ENCODE measurements around the gene THSD4.

The THSD4 gene

DNA sequence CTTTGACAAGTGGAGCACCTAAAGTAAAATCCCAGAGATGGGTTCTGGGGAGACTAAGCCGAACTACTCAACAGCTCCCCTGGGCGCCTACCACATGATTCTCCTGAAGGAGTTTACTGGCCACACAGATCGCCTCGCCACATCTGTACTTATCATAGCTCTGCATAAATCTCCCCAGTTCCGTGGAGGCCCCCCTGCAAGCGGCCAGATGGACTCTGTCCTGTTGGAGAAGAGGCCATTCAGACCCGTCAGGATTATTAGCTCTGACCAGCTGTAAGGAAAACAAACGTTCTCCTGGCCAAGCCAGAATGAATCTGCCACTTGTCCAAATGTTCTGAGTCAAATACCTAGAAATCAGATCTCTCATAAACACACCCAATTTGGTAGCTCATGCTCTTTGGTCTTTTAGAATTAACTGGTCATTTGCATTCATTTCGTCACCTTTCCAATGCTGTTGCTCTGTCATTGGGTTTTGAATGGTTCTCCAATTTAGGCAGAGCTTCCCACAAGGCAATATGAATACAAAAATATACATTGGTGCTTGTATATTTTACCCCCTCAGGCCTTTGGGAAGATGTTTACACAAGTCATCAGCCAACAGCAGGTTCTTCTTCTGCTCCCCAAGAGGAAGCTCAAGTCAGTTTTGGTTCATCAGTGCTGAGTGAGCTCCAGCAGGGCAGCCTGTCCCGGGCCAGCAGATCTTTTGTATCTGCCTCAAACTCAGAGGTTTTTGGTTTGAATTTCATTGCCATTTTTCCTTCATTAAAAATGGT is 124.5 kb downstream of the THSD4 start:
- no peak overlapping the region for H3K27ac ChIP-seq (ENCODE audit: low read length)
- no peaks in the 10 kb centered on the region for H3K36me3 ChIP-seq (replicated peaks; ENCODE audit: low read depth, low read length)
- no peak overlapping the region for H3K4me2 ChIP-seq (ENCODE audit: low read length)
- no peaks in the 10 kb centered on the region for H3K9me3 ChIP-seq (ENCODE audit: insufficient read depth, low read length)
- H3K79me2 ChIP-seq (ENCODE audit: low read length) = no peaks in the 10 kb centered on the region
- no peak overlapping the region for H3K4me3 ChIP-seq (ENCODE audit: low read length)
- no peak for TF ChIP-seq EZH2phosphoT487 (IDR thresholded peaks at IDR 0.05; ENCODE audit: low read depth)
- no peak for TF ChIP-seq CTCF (IDR thresholded peaks at IDR 0.05; ENCODE audit: low read depth, low read length)
- H2AFZ ChIP-seq (ENCODE audit: low read depth, low read length) = no peak overlapping the region
- no peaks in the 10 kb centered on the region for H3K4me1 ChIP-seq (ENCODE audit: low read length)
- H3K27me3 ChIP-seq (ENCODE audit: low read depth, low read length) = 0 out of 2 replicates have a peak, but pooled peaks cover 4% of the 10 kb centered on the region
- no peak overlapping the region for H3K9ac ChIP-seq (ENCODE audit: low read length)
- no peaks in the 10 kb centered on the region for H4K20me1 ChIP-seq (ENCODE audit: insufficient read depth, low read length)

- TF ChIP-seq CTCF (IDR thresholded peaks at IDR 0.05; ENCODE audit: low read depth, low read length) = no peak
- no peak for TF ChIP-seq EZH2phosphoT487 (IDR thresholded peaks at IDR 0.05; ENCODE audit: low read depth)
- 0 out of 2 replicates have a peak, but pooled peaks cover 4% of the 10 kb centered on the region for H3K27me3 ChIP-seq (ENCODE audit: low read depth, low read length)
- no peak overlapping the region for H3K4me3 ChIP-seq (ENCODE audit: low read length)
- no peak overlapping the region for H2AFZ ChIP-seq (ENCODE audit: low read depth, low read length)
- no peak overlapping the region for H3K9ac ChIP-seq (ENCODE audit: low read length)
- H4K20me1 ChIP-seq (ENCODE audit: insufficient read depth, low read length) = no peaks in the 10 kb centered on the region
- H3K27ac ChIP-seq (ENCODE audit: low read length) = no peak overlapping the region
- H3K9me3 ChIP-seq (ENCODE audit: insufficient read depth, low read length) = no peaks in the 10 kb centered on the region
- H3K4me1 ChIP-seq (ENCODE audit: low read length) = no peaks in the 10 kb centered on the region
- no peaks in the 10 kb centered on the region for H3K36me3 ChIP-seq (replicated peaks; ENCODE audit: low read depth, low read length)
- no peaks in the 10 kb centered on the region for H3K79me2 ChIP-seq (ENCODE audit: low read length)
- H3K4me2 ChIP-seq (ENCODE audit: low read length) = no peak overlapping the region
Observed at GRCh38 chr15:71242292-71242691, 127.0 kb downstream of the THSD4 start.

GRCh38 chr15:71244250-71244649 is 129.0 kb downstream of the THSD4 start:
- Histone ChIP-seq H3K27ac (ENCODE audit: low read length) (no peak overlapping the region), H2AFZ (ENCODE audit: low read depth, low read length) (no peak overlapping the region), H3K36me3 (replicated peaks; ENCODE audit: low read depth, low read length) (no peaks in the 10 kb centered on the region), H3K27me3 (ENCODE audit: low read depth, low read length) (0 out of 2 replicates have a peak, but pooled peaks cover 8% of the 10 kb centered on the region), H3K4me3 (ENCODE audit: low read length) (no peak overlapping the region), H4K20me1 (ENCODE audit: insufficient read depth, low read length) (no peaks in the 10 kb centered on the region), H3K9me3 (ENCODE audit: insufficient read depth, low read length) (no peaks in the 10 kb centered on the region), H3K4me2 (ENCODE audit: low read length) (no peak overlapping the region), H3K79me2 (ENCODE audit: low read length) (no peaks in the 10 kb centered on the region), H3K4me1 (ENCODE audit: low read length) (no peaks in the 10 kb centered on the region), H3K9ac (ENCODE audit: low read length) (no peak overlapping the region)
- TF ChIP-seq CTCF (IDR thresholded peaks at IDR 0.05; ENCODE audit: low read depth, low read length) = no peak
- no peak for TF ChIP-seq EZH2phosphoT487 (IDR thresholded peaks at IDR 0.05; ENCODE audit: low read depth)

- Histone ChIP-seq H3K36me3 (replicated peaks; ENCODE audit: low read depth, low read length) (no peaks in the 10 kb centered on the region), H2AFZ (ENCODE audit: low read depth, low read length) (no peak overlapping the region), H3K27ac (ENCODE audit: low read length) (no peak overlapping the region), H3K9ac (ENCODE audit: low read length) (no peak overlapping the region), H3K79me2 (ENCODE audit: low read length) (no peaks in the 10 kb centered on the region), H3K9me3 (ENCODE audit: insufficient read depth, low read length) (no peaks in the 10 kb centered on the region), H4K20me1 (ENCODE audit: insufficient read depth, low read length) (no peaks in the 10 kb centered on the region), H3K4me1 (ENCODE audit: low read length) (no peaks in the 10 kb centered on the region; the same call in 1 of the 2 replicates), H3K4me2 (ENCODE audit: low read length) (no peak overlapping the region), H3K27me3 (ENCODE audit: low read depth, low read length) (0 out of 2 replicates have a peak, but pooled peaks cover 5% of the 10 kb centered on the region), H3K4me3 (ENCODE audit: low read length) (no peak overlapping the region)
- TF ChIP-seq CTCF (IDR thresholded peaks at IDR 0.05; ENCODE audit: low read depth, low read length) (no peak), EZH2phosphoT487 (IDR thresholded peaks at IDR 0.05; ENCODE audit: low read depth) (no peak)
Observed at GRCh38 chr15:71245588-71245987, 130.3 kb downstream of the THSD4 start.

Data from OCI-LY3 (cell line).